RWPE2 (cell line): Measurements from ENCODE around the gene TYROBP.

Experiments used
- ATAC-seq: fragments of 200-7000 bp; cut with Tn5 transposase; 3 replicates; pipeline ENCODE4 v1.9.1; 2021; ENCODE audit warnings: low read depth
- DNase-seq: peaks from one replicate; pipeline ENCODE4 v3.0.0-alpha.2; 2020; ENCODE audit warnings: low spot score
- H3K27ac ChIP-seq: fragments of 450-650 bp; 2 replicates; pipeline ENCODE4 v1.5.1; 2017; ENCODE audit warnings: mild to moderate bottlenecking; ENCODE audit not compliant: poor library complexity, severe bottlenecking
- H3K27me3 ChIP-seq: fragments of 250-450 bp; sonication (Bioruptor Pico); 2 replicates; pipeline ENCODE4 v1.5.1; 2021; ENCODE audit warnings: mild to moderate bottlenecking, moderate library complexity; ENCODE audit not compliant: insufficient read depth, poor library complexity, severe bottlenecking
- H3K36me3 ChIP-seq: fragments of 250-450 bp; sonication (Bioruptor Pico); 2 replicates; pipeline ENCODE4 v1.5.1; 2020; ENCODE audit warnings: low read depth, mild to moderate bottlenecking, moderate library complexity
- H3K4me1 ChIP-seq: fragments of 250-450 bp; sonication (Bioruptor Pico); 2 replicates; pipeline ENCODE4 v1.5.1; 2021; ENCODE audit warnings: mild to moderate bottlenecking, moderate library complexity; ENCODE audit not compliant: insufficient read depth, poor library complexity, severe bottlenecking
- H3K4me3 ChIP-seq: fragments of 250-450 bp; sonication (Bioruptor Pico); 2 replicates; pipeline ENCODE4 v1.5.1; 2021; ENCODE audit warnings: mild to moderate bottlenecking, moderate library complexity; ENCODE audit not compliant: severe bottlenecking
- H3K9me3 ChIP-seq: fragments of 250-450 bp; sonication (Bioruptor Pico); 2 replicates; pipeline ENCODE4 v1.5.1; 2021; ENCODE audit warnings: mild to moderate bottlenecking, moderate library complexity; ENCODE audit not compliant: severe bottlenecking
- TF ChIP-seq, protein P1 (sequence below): fragments of 450-650 bp; IDR thresholded peaks from one replicate; pipeline ENCODE4 v1.5.1; 2017; ENCODE audit warnings: mild to moderate bottlenecking, moderate library complexity; ENCODE audit not compliant: poor library complexity, severe bottlenecking

TYROBP gene

DNA sequence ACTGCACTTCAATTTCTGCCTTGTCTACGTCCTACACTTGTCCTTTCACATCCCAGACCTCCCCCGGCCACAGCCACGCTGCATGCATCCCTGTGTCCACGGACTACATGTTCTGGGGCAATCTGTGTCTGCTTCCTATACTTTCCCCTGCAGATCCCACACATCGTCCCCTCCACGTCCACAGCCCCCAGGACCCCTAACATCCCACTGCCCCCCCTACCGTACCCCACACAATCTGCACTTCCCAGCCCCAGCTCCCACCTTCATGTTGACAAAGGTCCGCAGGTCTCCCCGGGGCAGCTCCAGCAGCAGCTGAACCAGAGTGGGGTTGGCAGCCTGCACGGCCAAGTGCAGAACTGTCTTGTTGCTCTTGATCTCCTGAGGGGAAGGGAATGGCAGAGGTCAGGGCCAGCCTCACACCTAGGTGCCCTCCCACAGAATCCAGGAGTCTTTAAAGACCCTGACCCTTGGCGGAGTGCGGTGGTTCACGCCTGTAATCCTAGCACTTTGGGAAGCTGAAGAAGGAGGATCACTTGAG is 17.9 kb downstream of the TYROBP start:
- ATAC-seq = no peak
- TF ChIP-seq, protein P1, sequence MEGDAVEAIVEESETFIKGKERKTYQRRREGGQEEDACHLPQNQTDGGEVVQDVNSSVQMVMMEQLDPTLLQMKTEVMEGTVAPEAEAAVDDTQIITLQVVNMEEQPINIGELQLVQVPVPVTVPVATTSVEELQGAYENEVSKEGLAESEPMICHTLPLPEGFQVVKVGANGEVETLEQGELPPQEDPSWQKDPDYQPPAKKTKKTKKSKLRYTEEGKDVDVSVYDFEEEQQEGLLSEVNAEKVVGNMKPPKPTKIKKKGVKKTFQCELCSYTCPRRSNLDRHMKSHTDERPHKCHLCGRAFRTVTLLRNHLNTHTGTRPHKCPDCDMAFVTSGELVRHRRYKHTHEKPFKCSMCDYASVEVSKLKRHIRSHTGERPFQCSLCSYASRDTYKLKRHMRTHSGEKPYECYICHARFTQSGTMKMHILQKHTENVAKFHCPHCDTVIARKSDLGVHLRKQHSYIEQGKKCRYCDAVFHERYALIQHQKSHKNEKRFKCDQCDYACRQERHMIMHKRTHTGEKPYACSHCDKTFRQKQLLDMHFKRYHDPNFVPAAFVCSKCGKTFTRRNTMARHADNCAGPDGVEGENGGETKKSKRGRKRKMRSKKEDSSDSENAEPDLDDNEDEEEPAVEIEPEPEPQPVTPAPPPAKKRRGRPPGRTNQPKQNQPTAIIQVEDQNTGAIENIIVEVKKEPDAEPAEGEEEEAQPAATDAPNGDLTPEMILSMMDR = no peak
- H3K36me3 ChIP-seq = peaks cover 71% of the 10 kb centered on the region

DNA sequence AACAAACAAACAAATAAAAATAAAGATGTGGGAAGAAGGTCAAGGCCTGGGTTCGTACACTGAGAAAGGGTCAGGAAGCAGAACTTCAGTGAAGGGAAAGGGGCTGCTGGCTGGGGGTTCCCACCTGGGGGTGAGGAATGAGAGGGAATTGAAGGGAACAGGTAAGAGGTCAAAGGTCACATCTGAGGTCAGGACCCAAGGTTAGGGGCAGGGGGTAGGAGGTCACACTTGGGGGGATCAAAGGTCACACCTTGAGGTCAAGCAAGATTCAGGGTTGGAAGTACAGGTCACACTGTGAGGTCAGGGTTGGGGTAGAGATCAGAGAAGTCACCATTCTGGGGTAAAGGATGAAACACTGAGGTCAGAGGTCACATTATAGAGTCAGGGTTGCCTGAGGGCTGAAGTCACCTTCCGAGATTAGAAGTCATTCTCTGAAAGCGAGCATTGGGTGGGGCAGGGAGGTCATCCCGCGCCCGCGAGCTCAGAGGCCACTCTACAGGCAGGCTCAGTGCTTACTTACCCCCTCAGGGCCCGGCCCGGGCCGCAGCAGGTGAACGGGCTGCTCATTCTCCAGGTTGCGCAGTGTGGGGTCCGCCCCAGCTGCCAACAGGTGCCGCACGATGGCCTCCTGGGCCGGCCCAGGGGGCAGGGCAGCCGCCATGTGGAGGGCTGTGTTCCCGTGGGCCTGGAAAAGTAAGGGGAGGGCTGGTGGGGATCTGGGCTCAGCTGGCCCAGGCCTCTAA is 18.6 kb downstream of the TYROBP start:
- peaks cover 65% of the 10 kb centered on the region for H3K36me3 ChIP-seq
- ATAC-seq = no peak

More for the DNA sequence above, 17.9 kb downstream of the TYROBP start:
- Histone ChIP-seq H3K27ac (no peak overlapping the region), H3K4me1 (no peaks in the 10 kb centered on the region), H3K27me3 (no peaks in the 10 kb centered on the region), H3K9me3 (no peaks in the 10 kb centered on the region), H3K4me3 (no peak overlapping the region)
- DNase-seq = no peak

DNA sequence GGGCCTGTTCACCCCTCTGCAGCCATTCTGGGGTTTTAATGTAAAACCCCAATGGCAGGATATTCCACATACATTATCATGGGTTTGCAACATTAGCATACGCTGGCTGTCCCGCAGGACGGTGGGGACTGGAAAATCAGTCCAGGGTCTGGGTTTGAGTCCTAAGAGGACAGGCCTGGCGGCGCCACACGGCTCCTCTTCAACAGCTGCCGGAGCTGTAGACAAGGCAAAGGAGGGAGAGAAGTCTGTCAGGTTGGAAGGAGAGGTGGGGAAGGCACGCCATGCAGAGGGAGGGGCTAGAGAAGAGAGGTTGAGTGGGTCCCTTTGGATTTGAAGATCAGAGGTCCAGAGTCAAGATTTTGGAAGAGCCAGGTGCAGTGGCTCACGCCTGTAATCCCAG is 19.7 kb downstream of the TYROBP start:
- no peaks in the 10 kb centered on the region for H3K4me1 ChIP-seq
- no peaks in the 10 kb centered on the region for H3K27me3 ChIP-seq
- ATAC-seq = no peak
- no peaks in the 10 kb centered on the region for H3K9me3 ChIP-seq
- H3K27ac ChIP-seq = no peak overlapping the region
- no peak for DNase-seq
- no peak overlapping the region for H3K4me3 ChIP-seq
- H3K36me3 ChIP-seq = peaks cover 54% of the 10 kb centered on the region
- TF ChIP-seq, protein P1 = no peak

More for the DNA sequence above, 18.6 kb downstream of the TYROBP start:
- no peaks in the 10 kb centered on the region for H3K9me3 ChIP-seq
- no peak for DNase-seq
- H3K4me3 ChIP-seq = no peak overlapping the region
- H3K27ac ChIP-seq = no peak overlapping the region
- no peaks in the 10 kb centered on the region for H3K4me1 ChIP-seq
- TF ChIP-seq, protein P1 = no peak
- no peaks in the 10 kb centered on the region for H3K27me3 ChIP-seq

DNA sequence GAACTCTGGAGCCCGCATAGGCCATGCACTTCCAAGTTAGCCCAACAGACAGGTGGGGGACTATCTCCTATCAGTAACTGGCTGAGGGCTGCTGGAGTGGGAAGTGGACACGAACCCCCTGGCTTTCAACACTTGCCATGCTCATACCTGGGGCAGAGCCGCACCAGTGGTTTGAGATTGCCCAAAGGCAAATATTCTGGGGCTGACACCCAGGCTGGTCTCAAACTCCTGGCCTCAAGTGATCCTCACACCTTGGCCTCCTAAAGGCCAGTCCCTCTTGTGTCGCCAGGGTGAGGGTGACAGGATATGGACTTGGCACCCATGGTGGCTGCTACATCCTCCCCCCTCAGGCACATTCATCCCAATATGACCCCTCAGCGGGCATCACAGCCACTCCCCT is 20.9 kb downstream of the TYROBP start:
- TF ChIP-seq, protein P1 = no peak
- ATAC-seq (no peak), DNase-seq (no peak)
- H3K4me1 ChIP-seq = no peaks in the 10 kb centered on the region
- H3K27ac ChIP-seq = no peak overlapping the region
- H3K9me3 ChIP-seq = no peaks in the 10 kb centered on the region
- H3K36me3 ChIP-seq = peaks cover 43% of the 10 kb centered on the region
- no peaks in the 10 kb centered on the region for H3K27me3 ChIP-seq
- no peak overlapping the region for H3K4me3 ChIP-seq

GRCh38 chr19:35885904-35886303 is 22.2 kb downstream of the TYROBP start:
- no peaks in the 10 kb centered on the region for H3K27me3 ChIP-seq
- H3K27ac ChIP-seq = no peak overlapping the region
- H3K4me3 ChIP-seq = no peak overlapping the region
- peaks cover 30% of the 10 kb centered on the region for H3K36me3 ChIP-seq
- H3K9me3 ChIP-seq = no peaks in the 10 kb centered on the region
- ATAC-seq (no peak), DNase-seq (no peak)
- H3K4me1 ChIP-seq = no peaks in the 10 kb centered on the region
- TF ChIP-seq, protein P1 = no peak
